Cardiac muscle cell (in vitro differentiated cells and primary cell): ENCODE data around the gene GRIN1. TPM values are rescaled to one million over a fixed set of nuclear protein-coding genes. Genes with fewer than 3 reads are reported as not detected.

Experiments
- DNase-seq, 2 donors: peaks; one replicate each; pipeline versions ENCODE4 v3.0.0 to v3.0.0-alpha.2; 2010 to 2017; ENCODE audit warnings: low read depth in 1 of 2, low spot score in 1 of 2
- H3K27ac ChIP-seq: fragments of 200-600 bp; sonication (generic); 2 replicates; pipeline ENCODE4 v1.5.1; 2016
- H3K27me3 ChIP-seq: fragments of 200-600 bp; sonication (generic); 2 replicates; pipeline ENCODE4 v1.6.0; 2016; ENCODE audit warnings: control low read depth
- H3K36me3 ChIP-seq: fragments of 200-600 bp; sonication (generic); 2 replicates; pipeline ENCODE4 v1.5.1; 2016; ENCODE audit warnings: control low read depth
- H3K4me1 ChIP-seq: fragments of 200-600 bp; sonication (generic); 2 replicates; pipeline ENCODE4 v1.8.1; 2017; ENCODE audit warnings: low read depth, mild to moderate bottlenecking, mixed run types
- H3K4me3 ChIP-seq: fragments of 200-600 bp; sonication (generic); 2 replicates; pipeline ENCODE4 v1.5.1; 2016; ENCODE audit warnings: mild to moderate bottlenecking
- H3K9me3 ChIP-seq: fragments of 200-600 bp; sonication (generic); 2 replicates; pipeline ENCODE4 v1.5.1; 2017; ENCODE audit warnings: low read depth, mild to moderate bottlenecking, control low read depth
- CTCF ChIP-seq: IDR thresholded peaks from 2 replicates; pipeline ENCODE4 v1.5.1; 2012; ENCODE audit warnings: low read depth, mild to moderate bottlenecking, low read length
- polyA plus RNA-seq: library from polyadenylated mRNA; unstranded; fragments of >200 nt; fragmentation: Nextera tagmentation; extraction: Ambion mirVana; gene quantifications from 2 replicates; pipeline ENCODE4 v1.2.1, GENCODE V29; 2016
- total RNA-seq: library from RNA; depleted of rRNA; stranded (reverse); fragments of >200 nt; gene quantifications from 2 replicates; pipeline ENCODE4 v1.2.3, GENCODE V29; 2016

The GRIN1 gene
- total and polyA plus RNA-seq, 2 experiments from 2014 or later = 0.03 to 0.22 TPM

GRCh38 chr9:137138058-137138721 lies 764 bp upstream of the GRIN1 start:
- Histone ChIP-seq H3K27ac (no peak overlapping the region), H3K4me1 (no peaks in the 10 kb centered on the region), H3K9me3 (no peaks in the 10 kb centered on the region), H3K4me3 (no peak overlapping the region), H3K27me3 (peaks cover 98% of the 10 kb centered on the region), H3K36me3 (no peaks in the 10 kb centered on the region)
- no peak for DNase-seq
- TF ChIP-seq CTCF = no peak

GRCh38 chr9:137139468-137140150 lies 655 bp downstream of the GRIN1 start:
- DNase-seq = no peak
- peaks cover 100% of the 10 kb centered on the region for H3K27me3 ChIP-seq
- no peaks in the 10 kb centered on the region for H3K4me1 ChIP-seq
- no peak for TF ChIP-seq CTCF
- no peaks in the 10 kb centered on the region for H3K9me3 ChIP-seq
- H3K27ac ChIP-seq = no peak overlapping the region
- no peaks in the 10 kb centered on the region for H3K36me3 ChIP-seq
- no peak overlapping the region for H3K4me3 ChIP-seq

- Histone ChIP-seq H3K27me3 (peaks cover 92% of the 10 kb centered on the region), H3K36me3 (no peaks in the 10 kb centered on the region), H3K9me3 (no peaks in the 10 kb centered on the region), H3K4me1 (no peaks in the 10 kb centered on the region), H3K4me3 (no peak overlapping the region), H3K27ac (no peak overlapping the region)
- no peak for TF ChIP-seq CTCF
- peak; percentile 17 to 56 for DNase-seq
Observed at GRCh38 chr9:137140151-137141012, 1.4 kb downstream of the GRIN1 start.

GRCh38 chr9:137141050-137141810 lies 2.3 kb downstream of the GRIN1 start:
- no peaks in the 10 kb centered on the region for H3K36me3 ChIP-seq
- H3K27me3 ChIP-seq = peaks cover 92% of the 10 kb centered on the region

More at GRCh38 chr9:137141050-137141810, 2.3 kb downstream of the GRIN1 start:
- DNase-seq = no peak
- TF ChIP-seq CTCF = no peak
- H3K4me1 ChIP-seq = no peaks in the 10 kb centered on the region
- H3K4me3 ChIP-seq = no peak overlapping the region
- no peaks in the 10 kb centered on the region for H3K9me3 ChIP-seq
- no peak overlapping the region for H3K27ac ChIP-seq
